H1 (cell line): ENCODE measurements around the gene LRATD1. TPM values are rescaled to one million over a fixed set of nuclear protein-coding genes. Genes with fewer than 3 reads are reported as not detected.

Experiments
- EP300 ChIP-seq, 2 experiments: IDR thresholded peaks; 1 replicate in 1 of 2; 2 replicates in 1 of 2; pipeline ENCODE4 v1.6.1; 2011 to 2012; ENCODE audit warnings: low read depth in 2 of 2, low read length in 2 of 2, mild to moderate bottlenecking in 2 of 2, borderline replicate concordance in 1 of 2, inconsistent platforms in 1 of 2, moderate library complexity in 1 of 2
- JUND ChIP-seq: IDR thresholded peaks from 2 replicates; pipeline ENCODE4 v1.6.1; 2011; ENCODE audit warnings: mild to moderate bottlenecking, improper control_type of control experiment, low read length
- KDM1A ChIP-seq: fragments of 200-600, 300-600 bp; sonication (generic); IDR thresholded peaks from 2 replicates; pipeline ENCODE4 v1.7.1; 2016; ENCODE audit warnings: mild to moderate bottlenecking, low read length, borderline replicate concordance
- TBP ChIP-seq: IDR thresholded peaks from 2 replicates; pipeline ENCODE4 v1.6.1; 2011; ENCODE audit warnings: low read depth, low read length, improper control_type of control experiment
- ZNF274 ChIP-seq: IDR thresholded peaks from 2 replicates; pipeline ENCODE4 v1.7.0; 2012; ENCODE audit warnings: low read length, borderline replicate concordance; ENCODE audit errors: extremely low read depth
- polyA plus RNA-seq, 7 experiments: library from polyadenylated mRNA; depleted of rRNA in 3 of 7; stranded (reverse) in 5 of 7; unstranded in 2 of 7; fragments of >200 nt in 5 of 7; fragments of 200-250 nt in 2 of 7; gene quantifications; 1 replicate in 5 of 7; 2 replicates in 1 of 7; 4 replicates in 1 of 7; pipeline versions ENCODE4 v1.2.1 to v1.2.3, GENCODE V29; 2011 to 2013; ENCODE audit warnings: missing spikeins in 2 of 7, mixed read lengths in 2 of 7
- total RNA-seq: library from RNA; stranded (reverse); fragmentation: NEBNext Ultra II Directional; extraction: Animal tissue kit (Norgen Biotek cat#: 25700); gene quantifications from 2 replicates; pipeline ENCODE4 v1.2.1, GENCODE V29; 2021

LRATD1 gene
- total and polyA plus RNA-seq, 2 of the 8 experiments (the other 6 are each of a cell fraction or from before 2014, with no cell fraction given): 1.2 to 2.3 TPM

DNA sequence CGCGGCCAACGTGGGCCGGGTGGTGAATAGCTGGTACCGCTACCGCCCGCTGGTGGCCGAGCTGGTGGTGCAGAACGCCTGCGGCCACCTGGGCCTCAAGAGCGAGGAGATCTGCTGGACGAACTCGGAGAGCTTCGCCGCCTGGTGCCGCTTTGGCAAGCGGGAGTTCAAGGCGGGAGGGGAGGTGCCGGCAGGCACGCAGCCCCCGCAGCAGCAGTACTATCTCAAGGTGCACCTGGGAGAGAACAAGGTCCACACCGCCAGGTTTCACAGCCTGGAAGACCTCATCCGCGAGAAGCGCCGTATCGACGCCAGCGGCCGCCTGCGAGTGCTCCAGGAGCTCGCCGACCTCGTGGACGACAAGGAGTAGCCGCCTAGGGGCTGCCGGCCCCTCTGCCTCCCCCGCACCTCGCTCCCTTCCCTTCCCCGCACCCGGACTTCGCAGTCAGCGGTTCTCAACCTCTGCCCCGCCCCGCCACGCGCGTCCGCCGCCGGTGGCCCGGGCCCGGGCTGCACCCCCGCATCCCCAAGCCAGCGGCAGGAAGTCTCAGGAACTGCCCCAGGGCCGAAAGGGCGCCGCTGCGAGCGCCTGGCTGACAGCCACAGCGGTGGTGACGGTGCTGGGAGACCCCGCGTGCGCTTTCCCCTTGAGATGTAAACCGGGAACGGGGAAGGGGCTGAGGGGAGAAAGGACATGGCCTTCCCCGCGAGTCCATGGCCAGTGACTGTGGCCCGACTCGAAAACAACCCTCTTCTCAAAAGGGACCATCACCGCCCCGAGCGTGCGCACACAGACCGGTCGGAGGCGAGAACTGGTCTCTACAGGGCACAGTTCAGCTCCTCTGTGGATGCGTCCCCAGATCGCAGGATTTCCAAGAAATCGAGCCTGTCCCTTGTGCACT lies 2.2 kb downstream of the LRATD1 start (continued):
- TF ChIP-seq KDM1A (0 out of 2 replicates have a peak, but pooled peaks have one; percentile 32), JUND (no peak), TBP (no peak), EP300 (IDR thresholded peaks at IDR 0.05; ENCODE audit: borderline replicate concordance in 1 of 2, low read depth in 2 of 2, low read length in 2 of 2) (no peak; a peak in 1 of 3 replicates), ZNF274 (no peak)
